HG02852 (cell line): ENCODE data around the gene TCF3.

Experiments
- ATAC-seq: cut with Tn5 transposase; IDR thresholded peaks from one replicate; pipeline ENCODE4 v1.9.1; 2021; ENCODE audit warnings: mild to moderate bottlenecking, moderate library complexity; ENCODE audit not compliant: unreplicated experiment

The TCF3 gene

GRCh38 chr19:1590641-1591397 lies 61.6 kb downstream of the TCF3 start:
- no peak for ATAC-seq

GRCh38 chr19:1587872-1588271 lies 64.5 kb downstream of the TCF3 start:
- no peak for ATAC-seq

GRCh38 chr19:1585243-1585580 lies 67.2 kb downstream of the TCF3 start:
- ATAC-seq, result no peak

- no peak for ATAC-seq
Observed at GRCh38 chr19:1584500-1585242, 67.7 kb downstream of the TCF3 start.

- no peak for ATAC-seq
Observed at GRCh38 chr19:1582201-1582600, 70.2 kb downstream of the TCF3 start.

GRCh38 chr19:1580957-1581356 lies 71.5 kb downstream of the TCF3 start:
- ATAC-seq, result no peak

- no peak for ATAC-seq
Observed at GRCh38 chr19:1580382-1580781, 72.0 kb downstream of the TCF3 start.

GRCh38 chr19:1579222-1579621 lies 73.2 kb downstream of the TCF3 start:
- ATAC-seq, result no peak

- no peak for ATAC-seq
Observed at GRCh38 chr19:1577929-1578618, 74.3 kb downstream of the TCF3 start.

- no peak for ATAC-seq
Observed at GRCh38 chr19:1577090-1577928, 75.1 kb downstream of the TCF3 start.

- no peak for ATAC-seq
Observed at GRCh38 chr19:1576242-1577089, 75.9 kb downstream of the TCF3 start.

GRCh38 chr19:1575323-1576241 lies 76.8 kb downstream of the TCF3 start:
- no peak for ATAC-seq

GRCh38 chr19:1574354-1575136 lies 77.9 kb downstream of the TCF3 start:
- no peak for ATAC-seq

- ATAC-seq, result no peak
Observed at GRCh38 chr19:1572795-1573194, 79.6 kb downstream of the TCF3 start.

- ATAC-seq, result no peak
Observed at GRCh38 chr19:1571358-1571757, 81.1 kb downstream of the TCF3 start.

GRCh38 chr19:1570836-1571235 lies 81.6 kb downstream of the TCF3 start:
- no peak for ATAC-seq

GRCh38 chr19:1569997-1570396 lies 82.4 kb downstream of the TCF3 start:
- no peak for ATAC-seq

GRCh38 chr19:1568320-1569019 lies 83.9 kb downstream of the TCF3 start, which contains the start of gene MEX3D:
MEX3D (minus strand) TSS chr19:1568325; CDS start chr19:1568058, 267 bp downstream.
- no peak for ATAC-seq
